Measurements from ENCODE around the gene GIGYF2.

GIGYF2 gene

GRCh38 chr2:232892843-232893242, 195.7 kb downstream of the GIGYF2 start:
- DNase-seq (ENCODE audit: low read depth, low spot score), result no peak
- CTCF ChIA-PET, result no interaction called here
- TF ChIP-seq CTCF (IDR thresholded peaks at IDR 0.05; ENCODE audit: insufficient read depth, low read length, missing control alignments), result no peak
- POLR2A ChIA-PET, result no interaction called here
- H3K4me3 ChIP-seq (ENCODE audit: low read depth, low read length), result no peak overlapping the region

GRCh38 chr2:232893834-232894233, 196.7 kb downstream of the GIGYF2 start:
- no peak overlapping the region for H3K4me3 ChIP-seq (ENCODE audit: low read depth, low read length)
- CTCF ChIA-PET, result no interaction called here
- no peak for DNase-seq (ENCODE audit: low read depth, low spot score)
- TF ChIP-seq CTCF (IDR thresholded peaks at IDR 0.05; ENCODE audit: insufficient read depth, low read length, missing control alignments), result no peak
- POLR2A ChIA-PET, result no interaction called here

GRCh38 chr2:232894251-232894650, 197.1 kb downstream of the GIGYF2 start:
- no peak for TF ChIP-seq CTCF (IDR thresholded peaks at IDR 0.05; ENCODE audit: insufficient read depth, low read length, missing control alignments)
- POLR2A ChIA-PET, result no interaction called here
- DNase-seq (ENCODE audit: low read depth, low spot score), result no peak
- no peak overlapping the region for H3K4me3 ChIP-seq (ENCODE audit: low read depth, low read length)
- CTCF ChIA-PET, result no interaction called here

GRCh38 chr2:232894746-232895145, 197.6 kb downstream of the GIGYF2 start:
- no peak for DNase-seq (ENCODE audit: low read depth, low spot score)
- CTCF ChIA-PET, result no interaction called here
- POLR2A ChIA-PET, result interaction anchor here (0.7 kb wide), 1 partner anchor 35 kb away, joined by 3 read pairs; no protein-coding TSS in a partner anchor
- H3K4me3 ChIP-seq (ENCODE audit: low read depth, low read length), result no peak overlapping the region
- no peak for TF ChIP-seq CTCF (IDR thresholded peaks at IDR 0.05; ENCODE audit: insufficient read depth, low read length, missing control alignments)

- no peak for TF ChIP-seq CTCF (IDR thresholded peaks at IDR 0.05; ENCODE audit: insufficient read depth, low read length, missing control alignments)
- H3K4me3 ChIP-seq (ENCODE audit: low read depth, low read length), result no peak overlapping the region
- CTCF ChIA-PET, result interaction anchor here (0.7 kb wide), 1 partner anchor 9 kb away, joined by 3 read pairs; no protein-coding TSS in a partner anchor
- no peak for DNase-seq (ENCODE audit: low read depth, low spot score)
- POLR2A ChIA-PET, result no interaction called here
Measured at GRCh38 chr2:232896111-232896510, 199.0 kb downstream of the GIGYF2 start.

- H3K4me3 ChIP-seq (ENCODE audit: low read depth, low read length), result no peak overlapping the region
- CTCF ChIA-PET, result no interaction called here
- no peak for TF ChIP-seq CTCF (IDR thresholded peaks at IDR 0.05; ENCODE audit: insufficient read depth, low read length, missing control alignments)
- POLR2A ChIA-PET, result no interaction called here
- DNase-seq (ENCODE audit: low read depth, low spot score), result no peak
Measured at GRCh38 chr2:232896720-232897597, 199.8 kb downstream of the GIGYF2 start.
